Activated CD4-positive, alpha-beta T cell treated with anti-CD3 and anti-CD28 coated beads, Interleukin-2, Interleukin-4, amounts not matched to agents 100 ng/mL and 50 ng/mL, durations not matched to agents 16 hours and 8 hours (primary cell): ENCODE data around the gene DCXR.

Experiments
- DNase-seq: peaks from one replicate; pipeline ENCODE4 v3.0.0-alpha.2; 2020; ENCODE audit warnings: low spot score

DCXR gene

DNA sequence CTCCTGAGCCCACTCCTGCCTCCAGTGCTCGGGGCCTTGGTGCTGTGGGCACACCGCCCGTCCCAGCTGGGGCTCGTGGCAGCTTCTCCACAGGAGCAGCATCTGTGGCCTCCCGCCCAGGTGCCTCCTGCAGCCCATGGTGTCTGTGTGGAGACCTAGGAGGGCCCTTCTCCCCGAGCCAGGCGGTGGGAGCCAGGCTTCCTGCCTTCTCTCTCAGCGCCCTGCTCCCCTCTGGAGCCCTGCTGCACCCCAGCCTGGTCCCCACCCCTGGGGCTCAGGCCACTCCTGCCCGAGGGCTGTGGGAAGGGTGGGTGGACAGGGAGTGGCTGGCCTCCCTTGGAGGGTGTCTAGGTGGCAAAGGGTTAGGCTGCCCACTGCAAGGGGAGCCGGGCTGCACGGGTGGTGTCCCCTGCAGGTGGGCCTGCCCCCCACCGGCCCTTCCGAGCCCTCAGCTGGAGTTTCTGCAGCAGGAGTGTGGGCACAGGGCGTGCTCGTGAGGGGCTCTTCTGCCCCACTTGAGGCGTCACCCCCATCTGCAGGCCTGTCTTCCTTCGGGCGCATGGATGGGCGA is 25.8 kb downstream of the DCXR start:
- DNase-seq = no peak

DNA sequence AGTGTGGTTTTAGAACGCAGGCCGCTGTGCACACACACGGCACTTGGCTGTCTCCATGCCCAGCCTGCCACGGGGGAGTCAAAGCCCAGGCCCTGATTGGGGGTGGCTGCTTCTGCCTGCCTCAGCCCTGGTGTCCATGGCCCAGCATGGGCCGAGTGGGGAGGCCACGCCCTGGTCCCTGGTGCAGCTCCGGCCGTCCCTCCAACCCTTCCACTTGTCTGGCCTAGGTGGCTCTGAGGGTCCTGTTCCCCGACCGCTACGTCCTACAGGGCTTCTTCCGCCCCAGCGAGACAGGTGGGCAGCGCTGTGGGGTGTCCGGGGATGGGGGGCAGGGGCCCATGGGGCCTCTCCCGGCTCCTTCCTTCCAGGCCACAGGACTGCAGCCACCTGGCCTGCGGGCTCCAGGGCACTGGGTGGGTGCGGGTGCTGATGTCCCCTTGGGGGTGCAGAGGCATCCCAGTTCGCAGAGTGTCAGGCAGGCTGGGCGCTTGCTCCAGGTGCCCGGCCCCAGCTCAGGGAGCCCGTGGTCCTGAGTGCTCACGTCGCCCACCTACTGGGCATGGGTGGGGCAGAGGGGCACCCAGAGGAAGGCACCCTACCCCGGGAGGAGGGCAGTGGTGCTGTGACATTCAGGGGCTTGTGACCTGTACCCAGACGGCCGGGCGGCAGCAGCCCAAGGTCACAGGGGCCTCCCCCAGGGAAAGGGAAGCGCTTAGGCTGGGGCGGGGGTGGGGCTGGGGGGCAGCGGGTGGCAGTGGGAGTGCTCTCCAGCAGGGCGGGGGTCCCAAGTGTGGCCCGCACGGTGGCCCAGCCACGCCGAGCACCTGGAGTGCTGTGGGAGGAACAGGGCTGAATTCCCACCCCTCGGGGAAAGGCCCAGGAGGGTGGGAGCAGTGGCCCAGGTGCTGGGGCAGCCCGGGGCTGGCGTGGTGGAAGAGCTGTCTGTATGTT is 26.6 kb downstream of the DCXR start:
- DNase-seq = no peak

DNA sequence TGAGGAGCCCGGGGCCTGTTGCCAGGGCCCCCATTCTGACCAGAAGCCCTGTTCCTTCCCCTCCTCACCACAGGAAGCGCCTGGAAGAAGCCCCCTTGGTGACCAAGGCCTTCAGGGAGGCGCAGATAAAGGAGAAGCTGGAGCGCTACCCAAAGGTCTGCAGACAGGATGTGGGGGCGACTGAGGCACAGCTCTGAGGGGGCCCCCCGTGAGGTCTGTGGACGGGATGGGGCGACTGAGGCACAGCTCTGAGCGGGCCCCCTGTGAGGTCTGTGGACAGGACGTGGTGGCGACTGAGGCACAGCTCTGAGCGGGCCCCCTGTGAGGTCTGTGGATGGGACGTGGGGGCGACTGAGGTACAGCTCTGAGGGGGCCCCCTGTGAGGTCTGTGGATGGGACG is 28.1 kb downstream of the DCXR start:
- no peak for DNase-seq

DNA sequence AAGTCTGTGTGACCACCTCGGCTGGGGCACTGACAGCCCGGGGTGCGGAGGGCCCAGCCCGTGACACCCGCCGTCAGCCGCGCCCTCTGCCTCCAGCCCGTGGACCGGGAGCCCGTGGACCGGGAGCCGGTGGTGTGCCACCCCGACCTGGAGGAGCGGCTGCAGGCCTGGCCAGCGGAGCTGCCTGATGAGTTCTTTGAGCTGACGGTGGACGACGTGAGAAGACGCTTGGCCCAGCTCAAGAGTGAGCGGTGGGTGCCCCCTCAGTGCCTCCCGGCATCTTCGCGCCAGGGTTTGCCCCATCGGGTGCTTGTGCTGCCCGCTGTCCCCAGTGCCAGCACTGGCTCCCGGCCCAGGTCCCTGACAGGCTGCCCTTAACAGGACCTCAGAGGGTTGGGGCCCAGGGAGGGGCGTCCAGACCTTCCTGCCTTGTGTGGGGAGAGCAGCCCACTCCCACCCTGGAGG is 28.5 kb downstream of the DCXR start:
- no peak for DNase-seq

DNA sequence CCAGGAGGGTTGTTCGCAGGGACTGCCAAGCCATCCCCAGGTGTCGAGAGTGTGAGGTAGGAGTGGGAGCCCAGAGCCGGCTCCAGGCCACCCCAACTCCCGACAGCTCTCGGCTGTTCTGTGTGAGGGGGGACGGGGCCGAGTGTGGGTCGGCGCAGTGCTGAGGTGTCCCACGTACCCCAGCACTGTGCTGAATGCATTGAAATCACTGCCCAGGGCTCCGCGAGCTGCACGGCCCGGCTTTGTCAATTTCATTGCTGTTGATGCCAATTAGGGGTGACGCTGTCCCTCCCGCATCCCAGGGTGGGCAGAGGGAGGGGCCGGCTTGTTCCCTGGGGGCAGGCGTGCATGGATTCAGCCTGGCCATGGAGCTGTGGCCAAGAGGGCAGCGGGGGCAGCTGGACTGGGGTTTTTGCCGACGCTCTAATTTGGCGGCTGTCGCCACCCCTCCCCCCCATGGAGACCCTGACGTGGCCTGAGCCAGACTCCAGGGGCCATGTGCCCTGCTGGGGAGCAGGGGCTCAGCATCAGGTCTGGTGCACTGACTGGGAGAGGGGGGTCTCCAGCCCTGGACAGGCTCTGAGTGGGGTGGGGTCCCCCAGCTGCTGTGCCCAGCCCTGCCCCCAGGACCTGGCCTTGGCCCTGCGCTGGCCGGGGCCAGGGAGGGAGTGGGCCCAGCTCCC is 29.1 kb downstream of the DCXR start:
- no peak for DNase-seq

DNA sequence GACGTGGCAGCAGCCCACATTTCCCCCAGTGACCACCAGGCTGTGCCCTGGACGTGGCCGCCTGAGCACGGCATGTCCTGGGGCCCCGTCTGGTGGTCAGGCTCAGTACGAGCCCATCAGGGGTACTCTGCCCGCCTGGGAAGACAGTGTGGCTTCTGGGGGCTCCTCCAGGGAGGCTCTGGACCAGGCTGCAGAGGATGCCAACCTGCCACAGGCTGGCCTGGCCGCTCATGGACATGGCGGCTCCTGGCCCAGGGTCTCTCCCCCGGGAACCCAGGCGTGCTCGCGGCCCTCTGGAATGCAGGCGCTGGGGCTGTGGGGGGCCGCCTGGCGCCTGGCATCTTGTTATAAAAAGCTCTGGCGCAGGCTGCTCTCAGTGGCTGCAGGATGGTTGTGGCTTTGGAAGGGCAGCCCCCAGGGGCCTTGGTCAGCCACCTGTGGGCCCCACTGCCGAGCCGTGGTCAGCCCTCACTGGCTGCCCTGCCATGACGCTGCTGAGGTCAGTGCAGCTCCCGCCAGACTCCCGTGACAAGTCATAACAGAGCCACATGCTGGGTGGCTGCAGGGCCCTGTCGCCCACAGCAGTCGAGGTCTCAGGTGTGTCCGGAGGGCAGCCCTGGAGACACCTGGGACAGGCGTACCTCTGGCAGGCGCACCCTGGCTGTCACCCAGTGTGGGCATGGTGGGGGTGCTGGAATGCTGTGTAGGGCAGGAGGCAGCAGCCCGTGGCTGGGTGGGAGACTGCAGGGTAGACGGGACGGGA is 29.8 kb downstream of the DCXR start:
- no peak for DNase-seq

DNA sequence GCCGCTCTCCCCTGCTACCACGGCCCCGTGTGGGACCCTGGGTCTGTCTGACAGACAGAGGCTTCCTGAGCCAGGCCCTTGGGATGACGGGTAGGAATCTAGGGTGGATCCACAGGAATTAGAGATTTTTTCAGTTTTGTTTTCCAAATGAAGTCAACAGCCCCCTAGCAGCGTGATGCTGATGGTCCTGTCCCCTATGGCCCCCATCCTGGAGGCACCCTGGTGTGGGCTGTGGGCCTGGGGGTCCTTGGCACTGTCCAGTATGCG is 30.3 kb downstream of the DCXR start:
- DNase-seq = no peak

GRCh38 chr17:82006468-82007227 is 30.8 kb downstream of the DCXR start:
- no peak for DNase-seq

DNA sequence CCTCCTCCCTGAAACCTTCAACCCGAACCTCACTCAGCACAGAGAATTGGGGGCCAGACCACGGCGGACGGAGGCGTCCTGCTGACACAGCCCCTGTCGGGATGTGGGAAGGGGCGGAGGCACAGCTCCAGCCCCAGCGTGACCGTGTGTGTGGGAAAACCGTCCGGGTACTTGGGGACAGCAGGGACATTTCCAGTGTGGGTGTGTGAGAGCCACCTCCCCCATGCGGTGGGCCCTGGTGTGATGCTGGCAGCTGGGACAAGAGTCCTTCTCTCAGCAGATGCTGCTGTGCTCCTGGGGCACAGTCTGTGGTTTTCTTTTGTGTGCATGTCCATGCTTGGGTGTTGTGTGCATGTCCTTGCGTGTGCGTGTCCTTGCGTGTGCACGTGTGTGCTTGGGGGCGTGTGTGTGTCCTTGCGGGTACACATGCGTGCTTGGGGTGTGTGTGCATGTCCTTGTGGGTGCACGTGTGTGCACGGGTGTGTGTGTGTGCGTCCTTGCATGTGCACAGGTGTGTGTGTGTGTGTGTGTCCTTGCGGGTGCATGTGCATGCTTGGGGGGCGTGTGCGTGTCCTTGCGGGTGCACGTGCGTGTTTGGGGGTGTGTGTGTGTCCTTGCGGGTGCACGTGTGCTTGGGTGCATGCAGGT is 31.7 kb downstream of the DCXR start:
- DNase-seq = no peak

DNA sequence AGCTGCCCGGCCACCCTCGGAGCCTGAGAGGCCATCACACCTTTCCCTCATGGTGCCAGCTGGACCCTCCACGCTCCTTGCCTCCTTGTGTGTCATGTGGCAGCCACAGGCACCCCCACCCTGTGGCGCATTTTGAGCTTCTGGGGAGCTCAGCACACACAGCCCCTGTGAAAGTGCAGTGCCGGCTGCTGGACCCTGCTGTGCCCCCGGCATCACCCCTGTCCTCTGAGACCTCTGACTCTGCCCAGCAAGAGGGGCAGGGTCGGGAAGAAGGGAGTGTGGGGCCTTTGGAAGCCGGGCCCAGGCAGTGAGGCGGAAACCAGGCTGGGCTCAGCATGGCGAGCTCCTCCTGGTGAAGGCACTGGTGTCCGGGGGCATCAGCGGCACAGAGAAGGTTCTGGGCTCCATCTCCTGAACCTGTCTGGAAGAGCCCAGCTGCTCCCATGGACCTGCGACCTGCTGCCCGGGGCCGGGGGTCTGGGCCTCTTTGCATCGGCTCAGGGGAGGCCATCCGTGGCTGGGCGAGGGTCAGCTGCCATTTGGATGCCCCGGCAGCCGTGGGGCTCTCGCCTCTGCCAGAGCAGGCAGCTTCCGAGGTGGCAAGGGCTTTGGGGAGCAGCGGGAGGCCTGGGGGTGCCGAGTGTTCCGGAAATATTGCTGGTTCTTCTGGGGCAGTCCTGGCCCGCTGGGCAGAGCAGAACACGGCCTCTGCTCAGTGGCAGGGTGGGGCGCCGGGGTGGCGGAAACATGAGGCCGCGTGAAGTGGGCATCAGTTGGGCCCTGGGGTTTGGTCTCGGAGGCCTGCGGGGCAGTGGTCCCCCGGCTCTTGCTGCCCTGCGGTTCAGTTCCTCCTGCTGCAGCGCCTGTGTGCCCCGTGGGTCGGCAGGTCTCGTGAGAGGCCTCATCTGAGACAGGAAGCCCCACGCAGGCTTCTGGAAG is 32.7 kb downstream of the DCXR start:
- no peak for DNase-seq

DNA sequence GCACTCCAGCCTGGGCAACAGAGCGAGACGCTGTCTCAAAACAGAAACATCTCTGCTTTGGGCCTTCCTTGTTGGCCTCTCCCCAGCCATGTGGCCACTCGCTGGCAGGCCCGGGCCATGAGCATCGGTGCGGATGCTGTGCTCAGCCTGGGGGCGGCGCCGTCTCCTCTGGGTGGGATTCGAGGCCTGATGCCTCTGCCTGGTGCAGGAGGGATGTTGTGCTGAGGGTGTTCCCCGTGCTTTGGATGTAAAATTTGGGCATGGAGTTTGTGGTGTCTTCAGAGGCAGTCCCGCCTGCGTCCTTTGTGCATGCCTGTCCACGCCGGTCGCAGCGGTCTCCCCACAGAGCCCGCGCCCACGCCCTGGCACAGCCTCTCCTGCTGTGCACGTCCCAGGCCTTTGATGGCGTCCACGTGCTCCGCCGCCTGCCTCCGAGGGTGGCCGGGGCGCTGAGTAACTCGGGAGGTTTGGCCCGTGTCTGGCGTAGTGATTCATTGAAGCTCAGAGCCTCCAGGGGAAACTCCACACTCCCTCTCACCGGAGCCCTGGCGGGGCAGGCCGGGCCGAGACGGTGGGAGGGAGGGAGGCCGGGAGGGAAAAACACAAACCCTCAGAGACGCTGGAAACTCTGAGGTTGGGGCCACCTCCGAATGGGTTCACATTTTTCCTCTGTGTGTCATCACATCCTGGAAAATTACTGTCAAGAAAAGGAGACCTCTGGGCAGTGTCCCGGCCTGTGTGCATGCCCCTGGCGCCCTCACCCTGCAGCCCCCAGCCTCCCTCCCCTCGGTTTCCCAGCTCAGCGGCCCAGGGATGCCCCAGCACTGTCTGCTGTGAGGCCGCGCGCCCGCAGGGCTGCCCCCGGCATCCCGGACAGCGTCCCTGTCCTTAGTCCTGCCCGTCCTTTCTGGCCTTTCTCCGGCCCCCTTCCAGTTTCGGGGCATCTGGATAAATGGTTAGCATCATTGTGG is 33.8 kb downstream of the DCXR start:
- peak; percentile 25 for DNase-seq

GRCh38 chr17:82001571-82002056 is 35.9 kb downstream of the DCXR start:
- DNase-seq = no peak

- DNase-seq = no peak
These were observed 36.5 kb downstream of the DCXR start for GRCh38 chr17:82000803-82001570.

- DNase-seq = no peak
These were observed 37.3 kb downstream of the DCXR start for GRCh38 chr17:81999976-82000802.

DNA sequence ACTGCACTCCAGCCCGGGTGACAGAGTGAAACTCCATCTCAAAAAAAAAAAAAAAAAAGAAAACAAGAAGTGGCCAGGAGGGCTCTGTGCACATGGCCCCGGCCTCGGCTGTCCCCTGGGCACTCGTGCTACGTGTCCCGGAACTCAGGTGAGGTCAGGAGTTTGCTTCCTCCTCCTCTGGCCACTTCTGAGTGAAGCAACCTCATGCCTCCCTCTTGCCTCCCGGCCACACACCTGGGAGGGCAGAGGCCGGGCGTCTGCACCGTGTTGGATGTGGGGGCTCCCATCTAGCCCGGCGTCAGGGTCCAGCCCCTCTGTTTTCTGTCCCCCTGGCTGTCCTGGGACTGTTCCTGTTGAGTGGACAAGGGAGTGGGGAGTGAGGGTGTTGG is 37.9 kb downstream of the DCXR start:
- DNase-seq = no peak

- no peak for DNase-seq
These were observed 38.6 kb downstream of the DCXR start for GRCh38 chr17:81998691-81999438.
